T follicular helper cell (primary cell): ENCODE results near the gene MAFG.

ENCODE experiments used
- DNase-seq: peaks from one replicate; pipeline ENCODE4 v3.0.0-alpha.2; 2020; ENCODE audit warnings: low read depth

The MAFG gene

DNA sequence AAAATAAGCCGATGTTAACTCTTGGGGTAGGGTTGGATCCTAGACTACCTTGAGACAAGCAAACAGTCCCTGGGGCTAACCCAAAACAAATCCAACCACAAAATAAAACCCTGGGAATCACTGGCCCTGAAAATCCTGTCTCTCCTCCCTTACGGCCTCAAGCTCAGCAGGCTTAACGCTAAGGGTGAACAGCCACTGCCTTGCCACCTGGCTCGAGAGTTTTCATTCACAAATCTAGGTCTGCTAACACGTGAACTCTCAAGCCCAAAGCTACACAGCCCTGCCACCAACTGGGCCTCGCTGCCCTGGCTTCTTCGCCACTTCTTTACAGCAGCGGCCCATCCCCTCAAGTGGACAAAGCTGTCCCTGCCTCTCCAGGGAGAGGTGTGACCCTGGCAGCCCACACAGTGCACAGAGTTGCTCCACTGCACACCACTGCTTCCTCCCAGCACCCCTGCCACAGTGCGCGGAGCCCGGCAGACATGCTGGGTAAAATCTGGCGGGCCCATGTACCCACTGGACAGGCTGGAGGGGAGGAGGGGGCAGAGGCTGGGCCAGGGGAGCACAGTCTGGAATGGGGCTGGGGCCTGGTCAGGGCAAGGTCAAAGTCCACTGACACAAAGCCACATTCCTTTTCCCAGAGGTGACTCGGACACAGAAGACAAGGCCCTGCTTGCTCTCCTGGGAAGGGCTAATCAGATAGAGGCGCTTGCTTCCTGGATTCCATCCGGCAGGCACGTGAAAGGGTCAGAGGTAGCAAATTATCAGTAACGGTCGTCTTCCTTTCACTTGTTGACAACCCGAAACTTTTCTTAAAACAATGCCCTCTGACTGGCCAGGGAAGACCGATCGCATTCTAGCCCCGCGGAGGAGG lies 17.3 kb downstream of the MAFG start:
- DNase-seq: no peak

DNA sequence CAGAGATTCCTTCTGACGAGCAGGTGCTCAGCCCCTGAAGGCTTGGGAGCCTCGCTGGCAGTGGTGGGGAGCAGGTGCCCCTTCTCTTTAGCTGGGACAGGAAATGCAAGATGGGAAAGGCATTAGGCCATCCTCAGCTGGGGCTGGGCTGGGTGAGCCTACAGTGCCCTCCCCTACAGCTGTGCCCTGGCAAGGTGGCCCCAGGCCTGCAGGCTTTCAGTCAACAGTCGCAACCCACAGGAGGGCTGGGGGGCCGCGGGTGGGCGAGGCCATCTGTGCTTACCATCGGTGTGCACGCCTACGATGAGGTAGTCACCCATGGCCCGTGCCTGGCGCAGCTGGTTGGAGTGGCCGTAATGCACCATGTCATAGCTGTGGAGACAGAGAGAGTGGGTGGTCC lies 18.3 kb downstream of the MAFG start:
- DNase-seq: no peak

DNA sequence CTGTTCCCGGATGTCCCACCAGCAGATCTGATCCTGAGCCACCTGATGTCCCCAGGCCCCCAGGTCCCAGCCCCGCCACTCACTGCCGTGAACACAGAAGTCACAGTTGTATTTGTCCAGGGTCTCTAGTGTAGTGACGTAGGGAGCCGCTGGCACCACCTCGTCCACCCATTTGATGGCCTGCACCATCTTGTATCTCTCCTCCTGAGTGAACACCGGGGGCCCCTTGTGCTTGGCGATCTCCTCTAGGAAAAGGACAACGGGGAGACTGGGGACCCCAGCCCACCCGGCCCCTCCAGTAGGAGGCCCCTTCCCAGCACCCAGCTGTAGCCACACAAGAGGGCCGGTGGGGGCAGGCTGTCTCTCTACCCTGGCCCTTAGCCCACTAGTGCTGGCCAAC lies 18.7 kb downstream of the MAFG start:
- no peak for DNase-seq

DNA sequence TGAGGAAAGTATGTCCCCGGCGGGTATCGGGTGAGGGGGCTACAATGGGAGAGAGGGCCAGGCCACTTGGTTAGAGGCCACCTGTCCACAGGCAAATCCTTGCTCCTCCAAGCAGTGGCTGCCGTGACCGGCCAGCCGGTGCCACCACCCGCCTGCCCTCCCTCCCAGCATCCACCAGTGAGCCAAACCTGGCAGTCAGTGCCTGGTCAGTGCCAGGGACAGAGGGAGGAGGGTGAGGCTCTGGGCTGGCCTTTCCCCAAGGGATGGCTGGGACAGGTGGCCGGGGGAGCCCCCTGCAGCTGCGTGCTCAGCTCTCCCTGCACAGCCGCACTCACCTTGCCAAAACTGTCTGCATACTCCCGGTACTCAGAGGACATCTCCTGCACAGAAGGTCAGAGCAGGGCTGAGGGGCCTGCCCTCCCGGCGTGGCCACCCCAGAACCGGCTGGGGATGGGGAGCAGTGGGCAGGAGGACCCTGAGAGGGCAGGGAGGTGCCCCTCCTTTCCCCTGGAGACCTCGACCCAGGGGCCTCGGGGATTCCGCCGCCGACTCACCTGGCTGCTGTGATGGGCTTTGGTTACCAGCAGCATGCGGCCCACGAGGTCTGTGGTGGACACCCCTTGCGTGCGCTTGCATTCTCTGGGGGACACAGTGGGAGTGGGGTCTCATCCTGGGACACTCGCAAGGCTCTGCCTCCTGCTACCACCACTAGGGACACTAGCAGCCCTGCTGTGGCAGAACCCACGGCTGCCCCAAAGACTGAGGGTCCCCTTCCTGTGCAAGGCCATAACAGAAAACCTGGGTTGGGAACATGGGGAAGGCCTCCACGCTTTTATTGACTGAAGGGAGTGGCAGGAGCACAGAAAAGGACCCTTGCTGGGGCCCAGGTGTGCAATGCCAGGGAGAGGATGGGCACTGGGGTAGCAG lies 20.1 kb downstream of the MAFG start:
- no peak for DNase-seq

DNA sequence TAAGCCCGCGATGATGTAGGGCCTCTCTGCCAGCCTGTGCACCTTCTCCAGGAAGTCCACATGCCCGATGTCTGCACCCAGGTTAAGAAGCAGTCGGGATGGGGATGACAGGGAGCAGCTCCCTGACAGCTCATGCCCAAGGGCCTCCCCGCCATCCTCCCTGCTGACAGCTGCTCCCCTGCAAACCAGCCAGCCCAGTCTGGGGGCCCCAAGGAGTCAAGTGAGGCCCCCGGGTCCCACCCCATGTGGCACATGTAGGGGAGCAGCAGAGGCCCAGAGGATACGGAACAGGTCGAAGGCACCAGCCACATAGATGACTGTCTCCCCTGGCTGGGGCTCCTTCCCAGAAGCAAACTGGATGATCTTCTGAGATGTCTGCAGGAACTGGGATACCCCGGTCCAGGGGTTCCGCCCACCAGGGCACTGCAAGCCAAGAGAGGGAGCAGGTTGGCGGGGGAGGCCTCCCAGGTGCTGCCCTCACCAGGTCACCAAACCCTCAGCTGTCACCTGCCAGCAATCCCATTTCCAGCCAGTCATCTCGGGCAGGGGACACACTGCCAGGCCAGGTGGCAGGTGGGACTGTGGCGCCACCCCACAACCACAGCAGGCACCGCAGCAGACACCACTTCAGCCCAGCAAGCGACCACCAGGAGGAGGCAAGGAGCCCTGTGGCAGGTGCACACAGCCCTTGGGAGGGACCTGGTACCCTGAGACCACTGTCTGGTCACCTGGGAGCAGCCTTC lies 20.9 kb downstream of the MAFG start:
- DNase-seq: no peak

DNA sequence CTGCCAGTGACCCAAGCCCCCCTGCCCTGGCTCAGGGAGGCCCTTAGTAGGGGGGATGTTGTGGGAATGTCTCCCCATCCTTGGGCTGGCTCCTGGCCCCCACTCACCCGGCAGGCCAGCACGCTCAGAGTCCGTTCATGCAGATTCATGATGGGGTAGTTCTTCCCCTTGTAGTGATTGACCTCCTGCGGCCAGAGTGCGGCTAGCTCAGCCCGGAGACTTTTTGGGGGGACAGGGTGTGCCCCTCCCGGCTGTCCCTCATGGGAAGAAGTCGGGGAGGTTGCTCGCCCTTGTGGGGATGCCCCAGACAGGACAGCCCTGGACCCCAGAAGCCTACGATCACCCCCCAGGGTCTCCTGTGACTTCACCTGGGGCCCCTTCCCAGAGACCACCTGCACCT lies 21.5 kb downstream of the MAFG start:
- DNase-seq: no peak

DNA sequence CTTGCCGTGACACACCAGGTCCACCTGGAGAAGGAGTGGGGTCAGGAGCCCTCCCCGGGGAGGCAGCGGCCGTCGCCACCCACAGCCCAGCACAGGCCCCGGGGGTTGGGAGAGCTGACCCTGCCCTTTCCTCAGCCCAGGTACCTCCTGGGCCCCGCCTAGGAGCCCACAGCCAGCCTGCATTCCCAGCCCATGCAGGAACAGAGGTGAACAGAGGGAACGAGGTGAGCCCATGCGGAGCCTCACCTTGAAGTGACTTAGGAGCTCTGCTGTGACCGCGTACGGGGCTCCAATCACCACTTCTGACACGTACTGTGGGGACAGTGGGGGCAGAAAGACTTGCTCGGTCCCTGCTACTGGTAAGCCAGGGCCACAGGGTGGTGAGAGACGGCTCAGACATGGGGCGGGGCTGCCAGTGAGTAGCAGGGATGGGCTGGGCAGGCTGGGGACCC lies 22.1 kb downstream of the MAFG start:
- no peak for DNase-seq

DNA sequence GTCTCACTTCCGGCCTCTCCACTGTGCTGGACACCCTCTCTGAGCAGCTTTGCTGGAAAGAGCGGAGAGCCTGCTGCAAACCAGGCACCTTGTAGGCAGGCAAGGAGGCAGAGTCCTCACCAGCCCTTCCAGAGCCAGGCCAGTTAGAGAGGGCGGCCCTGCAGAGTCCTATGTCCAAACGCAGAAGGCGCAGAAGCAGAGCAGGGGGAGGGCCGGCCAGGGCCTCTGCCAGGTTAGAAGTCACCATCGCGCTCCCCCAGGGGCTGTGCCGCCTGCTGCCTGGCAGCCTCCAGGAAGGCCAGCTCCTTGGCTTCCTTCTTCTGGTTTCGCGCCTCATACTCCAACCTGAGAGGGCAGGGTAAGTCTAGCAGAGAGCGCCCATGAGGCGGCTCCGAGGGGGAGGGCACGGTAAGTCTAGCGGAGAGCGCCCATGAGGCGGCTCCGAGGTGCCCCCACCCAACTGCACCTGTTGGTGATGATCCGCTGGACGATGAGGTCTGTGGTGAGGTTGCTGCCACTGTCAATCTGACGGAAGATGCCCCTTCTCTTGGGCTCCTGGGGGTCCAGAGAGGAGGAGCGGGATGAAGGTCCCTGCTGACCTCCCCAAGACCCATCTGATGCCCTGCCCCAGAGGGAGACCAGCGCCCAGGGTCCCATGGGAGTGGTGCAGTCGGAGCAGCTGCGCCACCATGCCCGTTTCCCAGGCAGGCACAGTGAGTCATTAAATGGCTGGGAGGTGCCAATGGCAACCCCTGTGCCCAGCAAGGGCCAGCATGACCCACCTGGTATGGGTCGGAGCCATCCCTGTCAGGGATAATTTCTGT lies 22.7 kb downstream of the MAFG start:
- no peak for DNase-seq

DNA sequence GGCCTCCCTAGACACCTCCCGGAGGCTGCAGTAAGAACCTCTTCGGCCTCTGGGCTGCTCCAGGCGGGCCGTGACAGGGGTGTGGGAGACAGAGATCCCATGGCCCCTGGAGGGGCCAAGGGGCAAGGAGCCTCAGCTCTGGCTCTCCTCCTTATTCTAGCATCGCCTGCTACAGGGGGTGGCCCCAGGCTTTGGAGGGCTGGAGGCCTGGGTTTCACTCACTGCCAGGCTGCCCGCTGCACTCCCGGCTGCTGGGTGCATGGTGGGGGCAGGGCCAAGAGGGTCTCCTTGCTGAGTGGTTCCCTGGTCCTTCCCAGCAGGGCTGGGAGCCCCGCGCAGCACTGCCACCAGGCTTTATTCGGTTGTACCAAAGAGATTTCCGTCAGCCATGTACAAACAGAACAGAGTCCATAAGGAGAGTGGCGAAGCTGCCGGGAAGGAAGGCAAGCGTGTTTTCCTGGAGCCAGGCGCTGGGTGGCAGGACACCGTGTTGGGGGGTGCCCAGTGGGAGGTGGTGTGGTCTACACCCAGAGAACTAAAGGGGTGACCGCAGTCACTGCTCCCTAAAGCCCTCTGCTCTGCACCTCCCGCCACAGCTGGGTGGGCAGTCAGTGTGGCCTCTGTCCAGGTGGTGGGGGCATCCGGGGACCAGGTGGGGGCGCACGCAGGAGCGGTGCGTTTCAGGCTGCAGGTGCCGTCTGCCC lies 23.5 kb downstream of the MAFG start:
- no peak for DNase-seq

DNA sequence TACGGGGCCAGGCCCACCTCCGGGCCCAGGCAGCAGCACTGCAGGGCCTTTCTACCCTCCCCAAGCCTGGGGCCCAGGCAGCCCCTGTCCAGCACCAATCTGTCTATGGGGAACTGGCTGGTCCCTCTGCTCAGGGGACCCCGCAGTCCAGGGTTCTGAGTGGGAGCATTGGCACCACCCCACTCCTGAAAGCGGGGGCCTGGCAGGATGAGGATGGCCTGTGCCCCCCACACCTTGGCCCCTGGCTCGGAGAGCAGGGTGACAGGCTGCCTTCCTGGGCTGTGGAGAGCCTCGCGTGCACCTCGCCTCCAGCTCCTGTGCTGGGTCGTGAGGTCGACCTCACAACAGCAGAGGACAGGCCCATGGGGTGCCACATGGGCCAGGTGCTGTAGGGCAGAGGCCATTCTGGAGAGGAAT lies 24.1 kb downstream of the MAFG start:
- DNase-seq: no peak

DNA sequence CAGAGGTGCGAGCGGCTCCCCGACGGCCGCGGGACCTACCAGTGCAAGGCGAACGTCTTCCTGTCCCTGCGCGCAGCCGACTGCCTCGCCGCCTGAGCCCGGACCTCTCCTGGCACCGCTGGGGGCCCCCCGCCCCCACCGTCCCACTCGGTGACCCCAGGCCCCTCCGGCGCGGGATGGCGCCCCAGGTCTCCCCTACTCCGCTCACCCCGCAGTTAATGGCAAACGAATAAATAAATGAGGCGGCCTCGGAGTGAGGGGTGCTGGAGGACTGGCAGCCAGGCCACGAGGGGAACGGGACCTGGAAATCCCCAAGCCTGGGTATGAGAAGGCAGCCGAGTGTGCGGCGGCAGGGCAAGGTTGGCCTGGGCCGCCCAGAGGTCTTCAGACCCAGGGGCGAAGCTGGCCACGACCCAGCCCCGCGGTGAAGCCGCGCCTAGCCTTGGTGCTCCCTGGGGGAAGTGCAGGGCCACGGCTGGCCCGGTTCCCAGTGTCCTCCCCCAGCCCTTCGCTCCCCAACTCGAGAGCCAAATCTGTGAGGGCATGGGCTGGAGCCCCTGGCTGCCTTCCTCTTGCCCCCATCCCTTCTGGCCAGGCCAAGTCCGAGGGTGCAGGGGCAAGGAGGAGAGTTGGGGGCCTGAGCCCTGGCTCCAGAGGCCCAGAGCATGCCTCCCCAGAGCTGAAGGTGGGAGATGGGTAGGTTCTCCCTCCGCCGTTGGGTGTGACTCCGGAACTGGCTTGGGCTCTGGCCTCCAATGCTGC lies 24.7 kb downstream of the MAFG start:
- no peak for DNase-seq

DNA sequence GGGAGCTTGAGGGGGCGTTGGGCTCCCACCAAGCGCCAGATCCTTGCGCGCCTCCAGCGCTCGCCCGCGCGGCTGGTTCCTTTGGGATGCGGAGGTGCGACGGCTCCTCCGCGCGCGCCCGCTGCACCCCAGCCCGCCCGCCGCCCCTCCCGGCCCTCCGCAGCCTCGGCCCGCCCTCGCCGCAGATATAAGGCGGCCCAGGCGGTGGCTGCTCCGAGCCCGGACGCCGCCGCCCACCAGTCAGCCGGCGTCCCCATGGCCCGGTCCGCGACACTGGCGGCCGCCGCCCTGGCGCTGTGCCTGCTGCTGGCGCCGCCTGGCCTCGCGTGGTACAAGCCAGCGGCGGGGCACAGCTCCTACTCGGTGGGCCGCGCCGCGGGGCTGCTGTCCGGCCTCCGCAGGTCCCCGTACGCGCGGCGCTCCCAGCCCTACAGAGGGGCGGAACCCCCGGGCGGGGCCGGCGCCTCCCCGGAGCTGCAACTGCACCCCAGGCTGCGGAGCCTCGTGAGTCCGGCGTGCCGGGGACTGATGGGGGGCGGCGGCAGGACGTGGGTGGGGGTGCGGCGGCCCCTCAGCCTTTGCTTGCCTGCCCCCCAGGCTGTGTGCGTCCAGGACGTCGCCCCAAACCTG lies 25.4 kb downstream of the MAFG start, which contains the start of gene NPB:
TSS of gene NPB (plus strand) at position 216 of the 630 bp plus-strand sequence. CDS start at position 256, 40 bp downstream.
- DNase-seq: no peak

DNA sequence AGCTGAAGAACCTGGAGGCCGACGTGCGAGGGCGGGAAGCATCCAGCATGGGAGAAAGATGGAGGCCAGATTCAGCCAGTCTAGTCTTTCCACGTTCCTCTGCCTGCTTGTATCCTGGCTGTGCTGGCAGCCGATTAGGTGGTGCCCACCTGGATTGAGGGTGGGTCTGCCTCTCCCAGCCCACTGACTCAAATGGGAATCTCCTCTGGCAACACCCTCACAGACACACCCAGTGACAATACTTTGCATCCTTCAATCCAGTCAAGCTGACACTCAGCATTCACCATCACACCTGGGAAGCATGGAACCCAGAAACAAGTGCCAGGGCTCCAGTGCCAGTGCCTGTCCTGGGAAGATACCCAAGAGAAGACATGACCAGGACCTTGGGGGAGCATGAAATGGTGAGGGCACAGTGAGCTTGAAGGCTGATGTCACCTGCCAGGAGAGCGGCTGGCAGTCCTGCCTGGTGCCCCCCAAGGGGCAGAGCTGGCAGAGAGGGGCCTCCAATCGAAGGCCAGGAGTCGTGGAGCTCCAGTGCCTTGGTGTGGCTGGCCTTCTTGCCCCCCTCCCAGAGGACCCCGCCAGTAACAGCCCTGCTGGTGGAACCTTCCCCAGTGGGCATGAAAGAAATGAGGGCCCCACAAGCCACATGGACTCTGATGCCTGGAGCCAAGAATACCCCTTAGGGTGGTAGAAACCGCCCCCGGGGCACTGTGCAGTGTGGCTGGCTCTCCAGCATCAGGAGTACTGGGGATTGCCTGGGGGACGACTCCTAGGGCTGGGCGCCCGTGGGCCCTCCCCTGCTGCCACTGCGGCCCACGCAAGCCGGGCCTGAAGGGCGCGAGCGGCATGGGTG lies 26.1 kb downstream of the MAFG start:
- no peak for DNase-seq

DNA sequence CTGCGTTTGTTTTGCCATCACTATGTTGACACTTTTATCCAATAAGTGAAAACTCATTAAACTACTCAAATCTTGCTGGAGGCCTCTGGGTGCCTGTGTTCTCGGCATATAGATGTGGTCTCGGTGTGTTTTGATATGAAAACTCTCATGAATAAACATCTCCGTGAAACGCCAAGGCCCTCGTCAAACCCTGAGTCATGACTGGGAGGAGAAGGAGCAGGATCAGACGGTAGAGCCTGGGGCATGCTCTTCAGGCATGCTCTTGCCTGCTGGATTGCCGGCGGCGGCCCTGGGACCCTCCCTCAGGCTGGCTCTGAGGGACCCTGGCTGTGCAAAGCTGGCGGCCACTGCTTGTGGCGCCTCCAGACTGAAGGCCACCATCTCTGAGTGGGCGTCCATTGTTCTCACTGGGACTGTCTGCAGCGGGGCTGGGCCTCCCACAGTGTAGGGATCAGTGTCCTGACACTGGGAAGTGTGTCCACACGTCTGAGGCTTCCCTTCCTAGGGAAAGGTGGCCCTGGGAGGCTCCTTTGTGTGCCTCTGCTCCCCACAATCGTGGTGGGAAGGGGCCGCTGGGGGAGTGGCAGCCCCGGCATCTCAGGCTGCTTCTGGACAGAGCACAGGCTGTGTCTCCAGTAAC lies 27.2 kb downstream of the MAFG start:
- no peak for DNase-seq

DNA sequence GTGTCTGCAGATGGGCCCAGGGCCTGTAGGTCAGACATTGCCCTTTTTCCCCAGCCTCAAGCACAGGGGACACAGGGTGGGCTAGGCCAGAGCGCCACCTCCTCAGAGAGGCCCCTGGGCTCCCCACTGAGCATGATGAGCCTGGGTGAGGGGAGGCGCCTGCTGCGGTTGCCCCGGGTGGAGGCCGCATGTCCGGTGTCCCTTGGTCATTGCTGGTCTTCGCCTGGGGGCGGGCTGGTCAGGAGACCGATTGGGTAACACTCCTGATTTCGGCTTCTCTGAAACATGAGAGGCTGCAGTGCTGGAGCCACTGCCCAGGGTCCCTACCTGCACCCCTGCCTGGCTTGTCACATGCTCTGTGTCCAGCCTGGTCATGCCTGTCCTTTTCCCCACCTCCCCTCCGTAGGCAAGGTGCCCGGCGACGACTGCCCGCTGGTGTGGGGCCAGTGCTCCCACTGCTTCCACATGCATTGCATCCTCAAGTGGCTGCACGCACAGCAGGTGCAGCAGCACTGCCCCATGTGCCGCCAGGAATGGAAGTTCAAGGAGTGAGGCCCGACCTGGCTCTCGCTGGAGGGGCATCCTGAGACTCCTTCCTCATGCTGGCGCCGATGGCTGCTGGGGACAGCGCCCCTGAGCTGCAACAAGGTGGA lies 27.9 kb downstream of the MAFG start:
- no peak for DNase-seq

DNA sequence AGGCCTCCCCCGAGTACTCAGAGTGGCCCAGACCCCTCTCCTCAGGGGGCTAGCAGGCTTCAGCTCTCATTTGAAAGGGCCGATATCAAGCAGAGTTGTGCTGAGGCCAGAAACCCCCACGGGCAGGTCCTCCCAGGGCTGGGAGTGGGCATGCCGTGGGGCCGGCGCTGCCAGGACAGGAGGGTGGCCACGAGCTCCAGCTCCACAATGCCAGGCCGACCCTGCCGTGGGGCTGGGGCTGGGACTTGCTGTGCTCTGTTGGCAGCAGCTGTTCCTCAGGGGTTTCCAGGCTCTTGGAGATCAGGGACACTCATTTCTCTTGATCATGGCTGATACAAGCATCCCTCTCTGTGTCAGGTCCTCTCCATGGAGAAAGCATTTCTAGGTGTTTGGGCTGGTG lies 28.6 kb downstream of the MAFG start:
- DNase-seq: no peak
